ENCODE results near the gene DOCK2.

GRCh38 chr5:170108266-170108785 lies 471.3 kb downstream of the DOCK2 start:
- TF ChIP-seq POLR2A (IDR thresholded peaks at IDR 0.05) (no peak), CTCF (IDR thresholded peaks at IDR 0.05) (no peak)

Measured in lower leg skin (tissue), 3 donors.